ENCODE measurements around the gene DLG1. TPM values are rescaled to one million over a fixed set of nuclear protein-coding genes. Genes with fewer than 3 reads are reported as not detected.
"Not testable (repeated sequence)": the region's sequence is repeated elsewhere in the genome, so short reads cannot be mapped to it uniquely, and the experiment has no call there.

The DLG1 gene
- polyA plus RNA-seq, 5 donors = 58.6 to 102 (median 91.3) TPM

GRCh38 chr3:197114007-197114406, 184.4 kb downstream of the DLG1 start:
- DNase-seq = no peak

- no peak for DNase-seq
Measured at GRCh38 chr3:197111685-197112084, 186.7 kb downstream of the DLG1 start.

GRCh38 chr3:197105786-197106185, 192.6 kb downstream of the DLG1 start:
- DNase-seq = peak; percentile 25 to 26

GRCh38 chr3:197104738-197105137, 193.7 kb downstream of the DLG1 start:
- no peak for DNase-seq

DNA sequence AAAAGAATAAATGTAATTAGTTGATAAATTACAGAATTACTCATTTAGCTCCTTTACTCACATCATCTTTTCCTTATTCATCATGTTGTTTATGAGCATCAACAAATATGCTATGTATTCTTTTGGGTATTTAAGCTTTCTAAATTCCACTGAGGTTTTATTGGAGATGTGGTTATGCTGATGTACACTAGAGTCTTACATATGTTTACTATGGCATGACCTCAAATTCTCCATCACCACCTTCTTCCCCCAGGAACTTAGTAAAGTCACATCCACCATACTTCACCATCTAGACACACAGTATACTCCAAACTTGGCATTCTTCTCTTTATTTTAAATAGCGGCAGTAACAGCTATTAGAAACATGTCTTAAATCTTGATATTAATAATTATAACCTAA, 194.6 kb downstream of the DLG1 start:
- no peak for DNase-seq

- no peak for DNase-seq
Measured at GRCh38 chr3:197093871-197094270, 204.5 kb downstream of the DLG1 start.

DNA sequence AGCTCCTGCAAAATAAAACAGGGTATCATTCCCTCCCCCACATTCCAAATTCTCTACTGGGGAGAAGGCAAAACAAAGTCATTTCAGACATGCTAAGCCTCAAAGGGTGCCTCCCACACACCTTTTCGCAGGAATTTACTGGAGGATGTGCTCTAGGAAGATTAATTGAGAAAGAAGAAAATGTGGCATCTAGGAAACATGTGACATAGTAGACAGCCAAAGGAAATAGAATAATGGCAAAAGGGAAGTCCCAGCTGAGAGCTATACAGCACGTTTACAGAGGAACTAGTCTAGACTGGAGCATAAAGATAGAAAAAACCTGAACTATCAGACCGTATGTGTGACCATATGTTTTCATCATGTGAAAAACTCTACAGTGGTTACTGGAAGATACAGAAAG, 210.0 kb downstream of the DLG1 start:
- no peak for DNase-seq

DNA sequence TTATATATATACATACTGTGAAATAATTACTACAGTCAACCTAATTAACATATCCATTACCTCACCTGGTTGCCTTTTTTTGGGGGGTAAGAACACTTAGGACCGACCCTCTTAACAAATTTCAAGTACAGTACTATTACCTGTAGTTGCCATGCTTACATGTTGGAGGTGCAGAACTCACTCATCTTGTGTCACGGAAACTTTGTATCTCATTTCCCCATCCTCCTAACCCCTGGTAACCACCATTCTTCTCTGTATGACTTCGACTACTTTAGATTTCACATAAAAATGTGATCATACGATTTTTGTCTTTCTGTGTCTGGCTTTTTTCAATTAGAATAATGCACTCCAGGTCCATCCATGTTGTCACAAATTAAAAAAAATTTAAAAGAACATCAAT, 213.3 kb downstream of the DLG1 start:
- no peak for DNase-seq

- DNase-seq = no peak
Measured at GRCh38 chr3:197083486-197083885, 214.9 kb downstream of the DLG1 start.

DNA sequence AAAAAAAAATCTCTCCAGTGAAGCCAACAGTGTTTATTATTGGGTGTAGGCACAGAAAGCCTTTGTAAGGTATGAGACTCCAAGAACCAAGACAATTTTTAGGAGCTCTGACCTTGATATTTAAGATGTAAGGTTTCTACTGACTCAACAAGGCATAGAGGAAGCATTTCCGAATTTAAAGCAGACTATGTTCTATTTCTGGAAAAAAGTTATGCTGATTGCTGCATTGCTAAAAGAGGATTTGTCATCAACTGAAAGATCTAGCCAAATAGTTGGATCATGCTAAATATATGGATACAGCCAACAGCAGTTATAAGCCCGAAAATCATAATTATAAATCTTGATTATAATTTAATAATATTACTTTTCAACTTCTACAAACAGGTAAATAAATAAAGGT, 215.5 kb downstream of the DLG1 start:
- DNase-seq = no peak

DNA sequence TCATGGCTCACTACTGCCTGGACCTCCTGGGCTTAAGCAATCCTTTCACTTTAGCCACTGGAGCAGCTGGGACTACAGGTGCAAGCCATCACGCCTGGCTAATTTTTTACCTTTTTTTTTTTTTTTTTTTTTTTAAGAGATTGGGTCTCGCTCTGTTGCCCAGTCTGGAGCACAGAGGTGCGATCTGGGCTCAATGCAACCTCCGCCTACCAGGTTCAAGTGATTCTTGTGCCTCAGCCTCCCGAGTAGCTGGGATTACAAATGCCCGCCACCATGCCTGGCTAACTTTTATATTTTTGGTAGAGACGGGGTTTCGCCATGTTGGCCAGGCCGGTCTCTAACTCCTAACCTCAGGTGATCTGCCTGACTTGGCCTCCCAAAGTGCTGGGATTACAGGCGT, 218.1 kb downstream of the DLG1 start:
- no peak for DNase-seq

GRCh38 chr3:197076415-197076814, 222.0 kb downstream of the DLG1 start:
- DNase-seq = no peak

DNA sequence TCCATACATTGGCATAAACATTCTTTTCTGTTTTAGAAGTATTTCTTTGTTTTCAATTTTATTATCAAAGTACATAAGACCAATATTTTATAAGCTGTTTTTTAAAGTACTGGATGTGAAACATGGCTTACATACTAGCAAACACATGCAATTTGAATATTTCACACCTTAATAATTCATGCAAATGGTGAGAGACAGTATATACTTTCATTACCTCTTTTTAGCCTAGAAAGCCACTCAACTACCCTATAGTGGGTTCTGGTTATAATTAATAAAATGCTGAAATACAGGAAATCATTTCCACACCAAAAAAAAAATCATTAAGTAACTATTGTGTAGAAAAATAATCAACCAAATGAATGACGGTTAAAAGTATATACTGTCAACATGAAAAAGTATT, 230.3 kb downstream of the DLG1 start:
- DNase-seq = no peak

GRCh38 chr3:197064771-197065170, 233.6 kb downstream of the DLG1 start:
- DNase-seq = no peak

DNA sequence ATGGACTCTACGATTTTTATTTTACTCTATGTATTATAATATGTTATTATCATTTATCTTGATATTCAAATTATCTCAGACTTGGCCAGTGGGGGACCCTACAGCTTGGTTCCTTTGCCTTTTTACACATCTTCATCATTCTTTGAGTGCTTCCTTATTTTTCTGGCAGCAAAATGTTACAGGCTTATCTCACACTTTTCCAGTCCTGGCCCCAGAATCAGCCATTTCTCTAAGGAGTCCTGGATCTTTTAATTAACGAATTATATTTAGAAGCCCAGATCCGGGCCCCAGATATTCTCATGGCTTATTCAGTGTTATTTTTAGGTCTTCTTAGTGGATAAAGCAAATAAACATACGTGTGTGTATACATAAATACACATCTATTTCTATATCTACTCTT, 236.0 kb downstream of the DLG1 start:
- DNase-seq = no peak

- DNase-seq = not testable (repeated sequence)
Measured at GRCh38 chr3:197051637-197052036, 246.8 kb downstream of the DLG1 start.

DNA sequence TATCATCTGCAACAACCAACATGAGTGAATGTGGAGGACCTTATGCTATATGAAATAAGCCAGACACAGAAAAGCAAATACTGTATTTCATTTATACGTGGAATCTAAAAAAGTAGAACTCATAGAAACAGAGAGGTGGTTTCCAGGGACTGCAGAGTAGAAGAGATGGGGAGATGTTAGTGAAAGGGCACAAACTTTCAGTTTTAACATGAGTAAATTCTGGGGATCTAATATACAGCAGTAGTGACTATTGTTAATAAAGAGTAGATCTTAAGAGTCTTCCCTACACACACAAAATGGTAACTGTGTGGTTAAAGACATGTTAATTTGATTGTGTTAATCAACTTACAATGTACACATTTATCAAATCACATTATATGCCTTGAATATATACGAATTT, 247.9 kb downstream of the DLG1 start:
- no peak for DNase-seq

DNA sequence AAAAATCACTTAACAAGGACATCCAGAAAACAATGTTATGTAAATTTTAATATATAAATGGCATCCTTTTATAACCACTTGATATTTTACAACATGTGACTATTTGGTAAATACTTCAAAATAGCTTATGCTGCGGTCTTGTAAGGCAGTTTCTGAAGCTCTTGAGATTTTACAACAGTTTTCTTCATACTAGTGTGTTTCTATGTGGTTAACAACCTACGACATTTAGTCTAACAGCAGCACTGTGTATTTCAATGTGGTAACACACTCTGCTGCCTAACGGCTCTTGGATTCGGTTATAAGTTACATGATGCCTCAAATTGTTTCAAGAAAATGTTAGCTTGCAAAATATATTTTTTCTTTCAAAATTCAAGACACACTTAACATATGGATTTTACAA, 255.9 kb downstream of the DLG1 start:
- DNase-seq = no peak

DNA sequence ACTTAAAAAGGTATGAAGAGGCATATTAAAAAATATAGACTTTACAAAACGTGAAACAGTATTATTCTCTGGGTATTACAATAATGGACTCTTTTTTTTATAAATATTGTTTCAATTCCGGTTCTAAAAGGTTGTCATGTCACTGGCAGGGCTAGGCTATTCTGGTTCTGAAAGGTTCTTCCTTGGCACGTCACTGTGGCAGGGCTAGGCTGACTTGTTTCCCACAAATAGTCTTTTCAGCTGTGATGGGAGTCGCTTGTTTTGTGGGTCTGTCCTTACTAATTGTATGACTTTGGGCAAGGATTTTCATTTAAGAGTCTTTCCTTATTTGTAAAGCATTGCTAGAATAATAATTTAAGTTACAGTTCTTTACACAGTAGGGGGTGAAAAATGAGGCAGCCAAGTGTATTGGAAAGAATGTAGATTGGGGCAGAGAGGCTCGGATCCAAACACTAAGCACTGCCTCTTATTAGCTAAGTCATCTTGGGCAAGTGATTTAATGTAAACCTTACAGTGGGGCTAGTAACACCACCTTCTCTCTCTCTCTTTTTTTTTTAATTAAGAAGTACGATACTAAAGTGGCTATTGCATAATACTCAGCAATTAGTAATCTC, 256.4 kb downstream of the DLG1 start:
- DNase-seq = no peak

- DNase-seq = no peak
Measured at GRCh38 chr3:197040658-197041057, 257.8 kb downstream of the DLG1 start.

- no peak for DNase-seq
Measured at GRCh38 chr3:197038679-197039462, 259.5 kb downstream of the DLG1 start.

DNA sequence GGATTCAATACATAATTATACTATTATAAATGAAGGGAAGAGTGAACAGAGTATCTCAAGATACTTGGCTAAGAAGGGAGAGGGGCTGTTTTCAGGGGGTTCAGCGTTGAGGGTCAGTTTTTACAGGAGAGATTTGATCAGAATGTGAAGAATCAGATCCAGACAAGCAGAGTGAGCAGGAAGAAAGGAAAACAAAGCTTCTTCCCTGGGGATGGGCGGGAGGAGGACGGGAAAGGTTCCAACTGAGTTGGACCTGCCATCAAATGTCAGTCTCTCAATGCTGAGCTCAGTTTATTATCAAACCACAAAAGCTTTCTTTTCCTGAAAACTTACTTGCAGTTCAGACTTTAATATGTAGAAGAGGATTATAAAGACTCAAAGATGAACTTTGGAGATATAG, 262.8 kb downstream of the DLG1 start:
- no peak for DNase-seq

GRCh38 chr3:197034778-197035177, 263.6 kb downstream of the DLG1 start:
- DNase-seq = not testable (repeated sequence)

DNA sequence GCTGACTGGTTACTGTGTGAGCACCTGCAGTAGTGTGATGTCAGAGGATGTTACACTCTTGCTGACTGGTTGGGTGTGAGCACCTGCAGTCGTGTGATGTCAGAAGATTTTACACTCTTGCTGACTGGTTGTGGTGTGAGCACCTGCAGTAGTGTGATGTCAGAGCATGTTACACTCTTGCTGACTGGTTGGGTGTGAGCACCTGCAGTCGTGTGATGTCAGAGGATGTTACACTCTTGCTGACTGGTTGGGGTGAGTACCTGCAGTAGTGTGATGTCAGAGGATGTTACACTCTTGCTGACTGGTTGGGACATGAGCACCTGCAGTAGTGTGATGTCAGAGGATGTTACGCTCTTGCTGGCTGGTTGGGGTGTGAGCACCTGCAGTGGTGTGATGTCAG, 264.6 kb downstream of the DLG1 start:
- DNase-seq = not testable (repeated sequence)

Measured in right lung (tissue), 5 donors.